Ammon's horn (tissue), 1 donor: ENCODE results near the gene CNGB1.
A peak's percentile ranks its signal among the peaks of the same experiment; 100 is the strongest.
"Not testable (repeated sequence)": the region's sequence is repeated elsewhere in the genome, so short reads cannot be mapped to it uniquely, and the experiment has no call there.

ENCODE experiments used
- DNase-seq: peaks from one replicate; pipeline ENCODE4 v3.0.0-alpha.2; 2016; ENCODE audit warnings: low spot score

Gene CNGB1

GRCh38 chr16:57886427-57886826 is 84.5 kb downstream of the CNGB1 start:
- no peak for DNase-seq

GRCh38 chr16:57884655-57885133 is 86.2 kb downstream of the CNGB1 start:
- DNase-seq, result no peak

DNA sequence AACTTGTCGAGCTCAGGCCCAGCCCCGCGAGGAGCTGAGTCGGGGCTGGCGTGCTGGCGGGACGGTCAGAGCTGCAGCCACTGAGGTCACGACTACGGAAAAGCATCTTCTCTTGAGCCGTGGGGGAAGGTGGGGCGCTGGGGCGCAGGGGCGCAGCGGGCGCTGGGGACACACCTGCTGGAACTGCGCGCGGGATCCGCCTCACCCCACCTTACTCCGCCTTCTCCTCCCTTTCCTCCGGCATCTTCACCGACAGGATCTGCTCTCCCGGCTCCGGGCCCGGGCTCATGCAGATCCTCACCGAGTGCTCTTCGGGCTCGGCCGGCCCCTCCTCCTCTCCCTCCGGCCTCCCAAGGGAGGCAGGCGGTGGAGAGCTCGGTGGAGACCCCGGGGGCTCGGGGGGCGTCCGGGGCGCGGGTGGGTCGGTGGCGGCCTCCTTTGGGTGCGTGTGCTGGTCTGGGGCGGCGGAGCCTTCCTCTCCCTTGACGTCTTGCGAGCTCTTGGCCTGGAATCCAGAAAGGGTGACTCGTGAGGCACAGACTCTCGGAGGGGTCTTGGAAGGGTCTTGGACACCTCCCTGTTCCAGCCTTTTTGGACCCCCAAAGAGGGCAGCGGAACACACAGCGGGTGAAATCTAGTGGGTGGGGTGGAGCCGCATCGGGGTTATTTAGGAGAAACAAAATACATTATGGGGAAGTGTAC is 86.8 kb downstream of the CNGB1 start:
- no peak for DNase-seq

- DNase-seq, result no peak
Measured at GRCh38 chr16:57883480-57883879, 87.4 kb downstream of the CNGB1 start.

DNA sequence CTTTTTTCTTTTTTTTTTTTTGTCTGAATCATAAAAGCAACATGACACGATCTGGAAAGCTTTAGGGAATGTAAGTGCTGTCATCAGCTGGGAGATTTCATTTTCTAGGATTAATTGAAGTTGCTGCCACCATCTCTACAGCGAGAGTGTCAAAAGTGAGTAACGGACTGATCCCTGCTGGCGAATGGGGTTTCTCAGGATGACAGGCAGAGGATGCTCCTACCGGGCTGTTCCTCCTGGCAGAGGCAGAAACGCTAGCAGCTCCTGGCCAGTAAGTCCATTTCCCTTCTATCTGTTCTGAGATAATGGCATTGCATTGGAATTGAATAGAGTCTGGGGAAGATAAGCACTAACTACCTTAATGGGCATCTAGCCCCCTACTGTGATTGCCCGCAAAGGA is 88.1 kb downstream of the CNGB1 start:
- no peak for DNase-seq

DNA sequence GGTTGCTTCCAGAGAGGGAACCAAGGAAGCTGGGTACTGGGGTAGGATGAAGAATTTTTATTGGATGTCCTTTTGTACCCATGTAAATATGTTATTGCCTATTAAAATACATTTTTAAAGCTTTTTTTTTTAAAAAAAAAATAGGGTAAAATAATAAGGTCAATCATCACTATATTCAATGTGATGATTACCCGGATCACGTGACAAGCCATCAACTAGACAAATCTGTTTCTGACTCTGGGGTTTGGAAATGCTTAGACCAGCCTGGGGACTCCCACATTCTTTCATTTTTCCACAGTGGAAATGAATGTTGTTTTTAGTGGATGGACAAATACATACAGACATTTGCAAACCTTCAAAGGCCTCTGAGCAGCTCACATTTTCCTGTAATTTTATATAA is 88.7 kb downstream of the CNGB1 start:
- no peak for DNase-seq

- DNase-seq, result no peak
Measured at GRCh38 chr16:57878586-57878985, 92.3 kb downstream of the CNGB1 start.

GRCh38 chr16:57876210-57876609 is 94.7 kb downstream of the CNGB1 start:
- no peak for DNase-seq

DNA sequence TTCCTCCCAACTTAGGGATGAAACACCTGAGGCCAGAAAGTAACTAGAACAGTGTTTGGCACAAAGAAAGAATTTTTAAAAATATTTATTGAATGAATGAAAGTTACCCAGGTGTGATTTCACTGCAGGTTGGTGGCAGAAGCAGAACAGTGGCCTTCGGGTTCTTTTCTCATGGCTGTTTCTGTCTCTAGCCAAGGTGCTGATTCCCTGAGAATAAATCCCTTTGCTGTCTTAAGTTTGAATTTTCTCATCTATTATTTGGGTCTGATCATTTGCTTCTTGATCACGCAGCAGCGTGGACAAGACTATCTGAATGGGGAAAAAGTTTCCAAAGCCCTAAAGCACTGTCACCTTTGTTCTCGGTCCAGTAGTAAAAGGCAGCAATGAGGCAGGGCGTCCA is 95.6 kb downstream of the CNGB1 start:
- DNase-seq, result no peak

DNA sequence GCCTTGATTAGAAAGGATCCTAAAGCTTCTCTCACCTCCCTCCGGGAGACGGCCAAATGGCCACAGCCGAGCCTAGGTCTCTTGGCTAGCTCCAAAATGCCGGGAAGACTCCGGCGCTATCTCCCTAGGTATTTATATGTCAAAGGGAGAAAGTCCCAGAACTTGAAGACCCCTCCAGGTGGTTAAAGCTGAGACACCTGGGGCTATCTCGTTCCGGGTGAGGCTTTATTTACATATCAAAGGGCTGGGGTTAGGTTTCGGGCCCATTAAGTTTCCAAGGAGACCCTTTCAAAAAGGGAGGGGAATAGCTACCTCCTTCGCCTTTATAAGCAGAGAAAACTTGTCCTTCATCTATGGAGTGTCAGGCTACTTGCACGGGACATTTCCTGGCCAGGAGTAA is 97.7 kb downstream of the CNGB1 start:
- DNase-seq, result no peak

DNA sequence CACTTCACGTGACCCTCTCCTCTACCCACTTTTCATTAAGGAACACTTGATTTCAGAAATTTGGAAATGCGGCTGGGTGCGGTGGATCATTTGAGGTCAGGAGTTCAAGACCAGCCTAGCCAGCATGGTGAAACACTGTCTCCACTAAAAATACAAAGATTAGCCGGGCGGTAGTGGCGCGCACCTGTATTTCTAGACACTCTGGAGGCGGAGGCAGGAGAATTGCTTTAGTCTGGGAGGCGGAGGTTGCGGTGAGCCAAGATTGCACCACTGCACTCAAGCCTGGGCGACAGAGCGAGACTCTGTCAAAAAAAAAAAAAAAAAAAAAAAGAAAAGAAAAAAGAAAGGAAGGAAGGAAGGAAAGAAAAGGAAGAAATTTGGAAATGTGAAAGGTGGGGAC is 98.2 kb downstream of the CNGB1 start:
- DNase-seq, result not testable (repeated sequence)

DNA sequence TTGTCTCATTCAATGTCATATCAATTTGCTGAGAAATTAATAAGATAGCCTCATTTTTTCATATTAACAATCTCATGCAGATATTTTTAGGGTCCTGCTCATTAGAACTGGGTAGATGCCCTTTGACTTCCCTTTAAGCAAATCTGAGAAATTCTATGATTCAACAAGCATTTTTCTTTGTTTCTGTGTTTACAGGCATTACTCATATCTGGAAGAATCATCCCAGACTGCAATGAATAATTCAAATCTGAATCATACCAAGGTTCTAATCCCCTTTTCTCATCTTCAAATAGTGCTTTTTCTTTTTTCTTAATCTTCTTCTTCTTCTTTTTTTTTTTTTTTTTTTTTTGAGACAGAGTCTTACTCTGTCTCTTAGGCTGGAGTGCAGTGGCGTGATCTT is 99.5 kb downstream of the CNGB1 start:
- DNase-seq, result no peak

DNA sequence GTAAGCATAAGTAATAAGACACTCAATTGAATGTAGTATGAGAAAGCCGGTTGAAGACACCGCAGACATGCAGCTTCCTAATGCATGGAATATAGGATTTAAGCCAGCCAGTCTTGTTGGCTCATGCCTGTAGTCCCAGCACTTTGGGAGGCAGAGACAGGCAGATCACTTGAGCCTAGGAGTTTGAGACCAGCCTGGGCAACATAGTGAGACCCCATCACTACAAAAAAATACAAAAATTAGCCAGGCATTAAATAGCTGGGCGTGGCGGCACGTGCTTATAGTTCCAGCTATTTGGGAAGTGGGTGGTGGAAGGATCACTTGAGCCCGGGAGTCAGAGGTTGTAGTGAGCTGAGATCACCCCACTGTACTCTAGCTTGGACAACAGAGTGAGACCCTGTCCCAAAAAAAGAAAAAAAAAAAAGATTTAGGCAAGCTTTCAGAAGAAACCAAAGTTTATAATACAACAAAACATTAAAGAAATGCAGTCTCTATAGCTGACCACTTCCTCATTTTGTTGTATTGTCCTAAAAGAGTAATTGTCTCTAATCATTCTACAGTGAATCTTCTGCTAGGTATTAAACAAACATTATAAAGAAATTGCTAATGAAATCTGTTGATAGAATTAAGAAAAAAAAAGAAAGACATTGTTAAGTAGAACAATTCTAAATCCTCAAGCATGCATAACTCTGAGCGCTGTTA is 100.0 kb downstream of the CNGB1 start:
- no peak for DNase-seq

DNA sequence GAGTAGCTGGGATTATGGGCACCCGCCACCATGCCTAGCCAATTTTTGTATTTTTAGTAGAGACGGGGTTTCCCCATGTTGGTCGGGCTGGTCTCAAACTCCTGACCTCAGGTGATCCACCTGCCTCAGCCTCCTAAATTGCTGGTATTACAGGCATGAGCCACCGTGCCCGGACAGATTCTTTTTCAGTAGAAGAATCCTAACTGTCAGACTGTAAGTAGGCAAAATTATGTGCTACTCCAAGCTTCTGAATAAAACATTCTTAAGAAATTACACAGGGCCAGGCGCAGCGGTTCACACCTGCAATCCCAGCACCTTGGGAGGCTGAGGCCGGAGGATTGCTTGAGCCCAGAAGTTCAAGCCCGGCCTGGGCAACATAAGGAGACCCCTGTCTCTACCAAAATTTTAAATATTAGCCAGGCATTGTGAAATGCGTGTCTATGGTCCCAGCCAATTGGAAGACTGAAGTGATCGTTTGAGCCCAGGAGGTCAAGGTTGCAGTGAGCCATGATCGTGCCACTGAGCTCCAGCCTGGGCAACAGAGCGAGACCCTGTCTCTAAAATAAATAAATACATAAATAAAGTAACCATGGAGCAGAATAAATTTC is 101.9 kb downstream of the CNGB1 start:
- no peak for DNase-seq

- no peak for DNase-seq
Measured at GRCh38 chr16:57867000-57867561, 103.8 kb downstream of the CNGB1 start.

- no peak for DNase-seq
Measured at GRCh38 chr16:57866529-57866918, 104.4 kb downstream of the CNGB1 start.

DNA sequence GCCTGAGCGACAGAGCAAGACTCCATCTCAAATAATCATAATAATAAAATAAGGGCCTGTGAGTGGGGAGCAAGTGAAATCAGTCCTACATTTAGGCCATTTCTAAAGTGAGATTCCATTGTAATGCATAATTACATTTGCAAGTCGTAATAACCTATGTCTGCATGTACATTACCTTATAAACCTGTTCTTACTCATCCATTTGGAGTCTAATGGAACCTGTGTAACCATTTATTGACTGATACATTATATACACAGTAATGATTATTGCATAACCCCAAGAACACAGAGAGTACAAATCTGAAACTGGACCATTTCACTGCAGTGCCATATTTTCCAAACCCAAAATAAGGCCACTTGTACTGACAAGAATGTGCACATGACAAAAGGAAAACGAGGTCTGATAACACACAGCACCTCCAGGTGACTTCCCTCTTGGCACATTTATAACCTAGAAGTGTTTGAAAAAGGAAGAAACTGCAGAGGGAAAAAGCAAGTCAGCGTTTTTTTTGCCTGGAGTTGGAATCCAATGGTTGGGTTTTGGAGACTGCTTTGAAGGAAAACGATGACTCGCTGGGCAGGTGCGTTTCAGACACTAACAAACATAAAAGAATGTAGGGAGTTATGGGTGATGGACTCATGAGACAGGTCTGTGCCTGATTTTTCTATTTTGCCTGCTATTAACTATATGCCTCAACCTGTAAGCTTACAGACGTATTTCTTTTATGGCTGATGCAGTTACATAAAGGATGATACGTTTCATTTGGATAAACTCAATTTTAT is 105.0 kb downstream of the CNGB1 start:
- no peak for DNase-seq

DNA sequence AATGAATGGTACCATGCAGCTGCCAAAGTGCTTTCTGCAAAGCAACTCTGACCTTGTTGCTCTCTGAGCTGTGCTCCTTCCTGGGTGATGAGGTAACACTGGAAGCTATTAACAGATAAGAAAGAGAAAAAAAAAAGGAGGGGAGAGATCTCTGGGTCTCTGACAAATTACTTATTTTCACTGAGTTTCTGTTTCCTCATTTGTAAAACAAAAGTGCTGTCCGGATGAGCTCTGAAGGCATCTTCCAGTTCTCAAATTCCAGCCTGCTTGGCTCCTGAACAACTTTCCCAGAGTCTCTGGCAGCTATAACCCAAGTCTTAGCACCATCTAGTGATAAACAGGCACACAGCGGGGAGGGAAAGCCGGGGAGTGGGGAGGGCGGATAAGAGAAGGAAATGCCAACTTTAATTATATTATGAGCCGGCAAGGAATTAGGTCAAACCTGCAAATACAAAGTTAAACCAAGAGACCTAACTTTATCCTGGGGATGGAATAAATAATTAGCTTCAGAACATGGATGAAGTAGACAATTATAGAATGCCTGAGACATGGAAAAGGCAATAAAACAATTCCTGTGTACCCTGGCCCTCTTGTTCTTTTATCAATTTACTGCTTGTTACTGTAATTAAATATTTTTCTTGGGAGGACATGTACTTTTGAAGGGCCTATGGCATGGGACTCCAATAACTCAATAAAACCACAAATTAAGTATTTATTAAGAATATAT is 107.3 kb downstream of the CNGB1 start:
- peak; percentile 84 for DNase-seq

DNA sequence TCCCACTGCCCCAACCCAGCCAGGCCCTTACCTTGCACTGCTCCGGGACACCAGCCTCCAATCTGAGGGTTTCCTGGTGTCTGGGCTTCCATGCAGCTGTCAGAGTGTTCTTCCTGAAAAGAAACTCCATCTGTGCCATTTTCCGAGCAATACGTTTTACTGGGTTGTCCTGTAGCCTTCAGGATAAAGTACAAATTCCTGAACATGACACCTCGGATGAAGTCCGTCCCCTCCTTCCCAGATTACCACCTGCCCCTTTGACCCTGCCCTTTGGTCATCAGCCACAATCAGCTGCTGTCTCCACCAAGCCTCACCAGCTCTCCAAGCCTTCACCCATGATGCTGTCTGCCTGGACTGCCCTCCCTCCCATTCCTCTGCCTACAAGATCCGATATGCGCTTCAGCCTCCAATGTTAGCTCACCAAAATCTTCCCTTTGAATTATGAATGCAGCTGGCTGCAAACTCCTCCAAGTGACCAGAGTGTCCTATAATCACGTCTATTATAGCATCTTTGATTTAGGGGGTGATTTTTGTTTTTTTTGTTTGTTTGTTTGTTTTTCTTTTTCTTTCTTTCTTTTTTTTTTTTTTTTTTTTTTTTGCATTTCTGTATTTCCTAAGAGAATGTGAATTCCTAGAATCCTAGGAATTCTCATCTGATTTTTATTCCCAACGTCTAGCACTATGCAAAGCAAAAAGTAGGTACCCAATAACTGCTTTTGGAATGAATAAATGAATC is 108.1 kb downstream of the CNGB1 start:
- DNase-seq, result no peak

- no peak for DNase-seq
Measured at GRCh38 chr16:57859331-57859730, 111.6 kb downstream of the CNGB1 start.

DNA sequence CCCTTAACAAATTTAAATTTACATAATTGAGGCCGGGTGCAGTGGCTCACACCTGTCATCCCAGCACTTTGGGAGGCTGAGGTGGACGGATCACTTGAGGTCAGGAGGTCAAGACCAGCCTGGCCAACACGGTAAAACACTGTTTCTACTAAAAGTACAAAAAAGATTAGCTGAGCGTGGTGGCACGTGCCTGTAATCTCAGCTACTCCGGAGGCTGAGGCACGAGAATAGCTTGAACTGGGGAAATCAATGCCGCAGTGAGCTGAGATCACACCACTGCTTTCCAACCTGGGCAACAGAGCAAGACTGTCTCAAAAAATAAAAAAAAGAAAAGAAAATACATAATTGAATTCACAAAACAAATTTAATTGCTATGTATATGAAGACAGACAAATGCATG is 112.3 kb downstream of the CNGB1 start:
- no peak for DNase-seq
